HCT116 (cell line): Measurements from ENCODE around the gene ONECUT3. TPM values are rescaled to one million over a fixed set of nuclear protein-coding genes. Genes with fewer than 3 reads are reported as not detected.

Source experiments
- ATAC-seq: fragments of 200-7000 bp; cut with Tn5 transposase; 2 replicates; pipeline ENCODE4 v1.9.1; 2020; ENCODE audit warnings: mild to moderate bottlenecking, moderate library complexity
- BruUV-seq: library from RNA; stranded (reverse); fragments of 400-500 nt; replicated peaks from 2 replicates; lab custom pipeline; 2021; lab: Mats Ljungman, UMichigan
- CTCF ChIA-PET: fragments of 300-600 bp; sonication (Branson Sonifier 250); formaldehyde crosslinking; loops from one replicate; lab custom pipeline; 2021; ENCODE audit warnings: antibody characterized with exemption; lab: Charles Lee
- POLR2A ChIA-PET: fragments of 300-600, 350-600 bp; sonication (Branson Sonifier 250); formaldehyde crosslinking; loops from one replicate; lab custom pipeline; 2021; ENCODE audit warnings: antibody characterized with exemption; lab: Charles Lee
- RAD21 ChIA-PET, 2 experiments: fragments of 300-600 bp; sonication (Branson Sonifier 250); formaldehyde crosslinking; loops; one replicate each; lab custom pipeline; 2023; ENCODE audit warnings: low total read pairs in 2 of 2; ENCODE audit not compliant: uncharacterized antibody in 2 of 2, unreplicated experiment in 2 of 2, low non-redundant PET in 1 of 2; lab: Charles Lee
- DNase-seq: peaks from one replicate; pipeline ENCODE4 v3.0.0-alpha.2; 2010; ENCODE audit warnings: low read depth, low spot score
- H2AFZ ChIP-seq: fragments of 200-600 bp; shearing (Covaris generic), sonication (generic); 2 replicates; pipeline ENCODE4 v1.6.1; 2017; ENCODE audit warnings: low read depth, mixed run types, mixed read lengths, antibody characterized with exemption, low read length; ENCODE audit not compliant: poor library complexity, severe bottlenecking
- H3K27ac ChIP-seq: 2 replicates; pipeline ENCODE4 v1.5.1; 2012; ENCODE audit warnings: low read depth, low read length
- H3K27me3 ChIP-seq: fragments of 200-600 bp; sonication (generic); 2 replicates; pipeline ENCODE4 v1.6.1; 2016; ENCODE audit warnings: mixed run types, low read length, mixed read lengths; ENCODE audit not compliant: insufficient read depth
- H3K36me3 ChIP-seq, 2 experiments: fragments of 200-500 bp in 1 of 2; fragments of 200-600 bp in 1 of 2; sonication (Bioruptor generic) in 1 of 2; sonication (generic) in 1 of 2; 2 replicates each; pipeline versions ENCODE4 v1.5.1 to v1.6.1; 2014 to 2016; ENCODE audit warnings: low read length in 2 of 2, inconsistent platforms in 1 of 2, mixed read lengths in 1 of 2, mixed run types in 1 of 2; ENCODE audit not compliant: insufficient read depth in 2 of 2, control insufficient read depth in 1 of 2
- H3K4me1 ChIP-seq, 2 experiments: fragments of 200-600 bp in 1 of 2; sonication (generic) in 1 of 2; 2 replicates each; pipeline versions ENCODE4 v1.5.1 to v1.6.1; 2012 to 2017; ENCODE audit warnings: low read length in 2 of 2, inconsistent platforms in 1 of 2, mild to moderate bottlenecking in 1 of 2, mixed read lengths in 1 of 2, mixed run types in 1 of 2, moderate library complexity in 1 of 2; ENCODE audit not compliant: insufficient read depth in 2 of 2, control insufficient read depth in 1 of 2
- H3K4me2 ChIP-seq: fragments of 200-600 bp; sonication (generic); 2 replicates; pipeline ENCODE4 v1.6.1; 2017; ENCODE audit warnings: mixed run types, low read length, mixed read lengths
- H3K4me3 ChIP-seq, 2 experiments: fragments of 200-600 bp in 1 of 2; sonication (generic) in 1 of 2; replicated peaks in 1 of 2; 2 replicates each; pipeline ENCODE4 v1.5.1; 2011 to 2016; ENCODE audit warnings: low read length in 2 of 2, control low read depth in 1 of 2, low read depth in 1 of 2, mild to moderate bottlenecking in 1 of 2, mixed read lengths in 1 of 2, mixed run types in 1 of 2
- H3K79me2 ChIP-seq: fragments of 200-600 bp; sonication (generic); 2 replicates; pipeline ENCODE4 v1.6.1; 2017; ENCODE audit warnings: mild to moderate bottlenecking, mixed run types, low read length, moderate library complexity, mixed read lengths; ENCODE audit not compliant: insufficient read depth
- H3K9ac ChIP-seq: fragments of 200-600 bp; sonication (generic); 2 replicates; pipeline ENCODE4 v1.6.1; 2016; ENCODE audit warnings: low read length, mixed read lengths
- H3K9me2 ChIP-seq: fragments of 200-600 bp; sonication (generic), shearing (Covaris generic); 2 replicates; pipeline ENCODE4 v1.6.1; 2017; ENCODE audit warnings: mixed run types, mild to moderate bottlenecking, moderate library complexity; ENCODE audit not compliant: insufficient read depth
- H3K9me3 ChIP-seq, 2 experiments: fragments of 200-500 bp in 1 of 2; fragments of 200-600 bp in 1 of 2; sonication (Bioruptor generic) in 1 of 2; sonication (generic) in 1 of 2; 2 replicates each; pipeline ENCODE4 v1.6.1; 2014 to 2017; ENCODE audit warnings: low read length in 2 of 2, mixed read lengths in 2 of 2, inconsistent platforms in 1 of 2, low read depth in 1 of 2, mild to moderate bottlenecking in 1 of 2, mixed run types in 1 of 2, moderate library complexity in 1 of 2; ENCODE audit not compliant: control insufficient read depth in 1 of 2, insufficient read depth in 1 of 2
- H4K20me1 ChIP-seq: fragments of 200-600 bp; sonication (generic), shearing (Covaris generic); 2 replicates; pipeline ENCODE4 v1.6.1; 2017; ENCODE audit warnings: mixed run types, mild to moderate bottlenecking, moderate library complexity; ENCODE audit not compliant: insufficient read depth
- JUND ChIP-seq: IDR thresholded peaks from 2 replicates; pipeline ENCODE4 v1.6.1; 2012
- MAX ChIP-seq: IDR thresholded peaks from 2 replicates; pipeline ENCODE4 v1.6.1; 2012
- POLR2AphosphoS5 ChIP-seq: IDR thresholded peaks from 2 replicates; pipeline ENCODE4 v1.6.1; 2011; ENCODE audit warnings: mild to moderate bottlenecking, low read depth, low read length, moderate library complexity
- SIN3A ChIP-seq: IDR thresholded peaks from 2 replicates; pipeline ENCODE4 v1.6.1; 2012; ENCODE audit warnings: low read depth
- SP1 ChIP-seq: IDR thresholded peaks from 2 replicates; pipeline ENCODE4 v1.6.1; 2012; ENCODE audit warnings: low read depth
- ZBTB33 ChIP-seq: IDR thresholded peaks from 2 replicates; pipeline ENCODE4 v1.6.1; 2011; ENCODE audit warnings: mild to moderate bottlenecking, low read length, moderate library complexity; ENCODE audit not compliant: insufficient replicate concordance; ENCODE audit errors: extremely low read depth
- intact Hi-C: fragments of 100-400 bp; cut with micrococcal nuclease; formaldehyde crosslinking; loops from 2 replicates; pipeline ENCODE4 v1.10.0; 2022
- total RNA-seq: library from RNA; stranded (reverse); gene quantifications from one replicate; pipeline ENCODE4 v1.2.1, GENCODE V29; 2021; ENCODE audit not compliant: unreplicated experiment

Gene ONECUT3
- total RNA-seq, 1 experiment from 2014 or later, result 22.1 TPM

GRCh38 chr19:1777149-1777548 is 23.8 kb downstream of the ONECUT3 start:
- no peaks in the 10 kb centered on the region for H3K36me3 ChIP-seq
- H3K4me1 ChIP-seq, result peaks cover 16 to 30% of the 10 kb centered on the region in 2 experiments
- H3K9me2 ChIP-seq, result no peaks in the 10 kb centered on the region
- intact Hi-C loops, result no loop called here
- no peak for DNase-seq
- no peak overlapping the region for H2AFZ ChIP-seq
- H4K20me1 ChIP-seq, result no peaks in the 10 kb centered on the region
- POLR2A ChIA-PET, result no interaction called here
- no peak overlapping the region for H3K4me3 ChIP-seq
- H3K79me2 ChIP-seq, result no peaks in the 10 kb centered on the region
- TSS peak; percentile 52 for BruUV-seq
- no peak for ATAC-seq
- TF ChIP-seq SIN3A (peak; percentile 71), MAX (peak; percentile 44; the same call in 1 of the 2 replicates), POLR2AphosphoS5 (peak; percentile 79), ZBTB33 (no peak), JUND (peak; percentile 39), SP1 (peak; percentile 33; the same call in 1 of the 2 replicates)
- TF ChIP-seq, all 23 proteins: peak for 5
- peaks cover 0 to 8% of the 10 kb centered on the region in 2 experiments; a peak in 1 of 4 replicates for H3K9me3 ChIP-seq
- CTCF ChIA-PET, result interaction anchor here (0.7 to 1.1 kb wide), 2 partner anchors 9 to 746 kb away, joined by 5 read pairs; no protein-coding TSS in a partner anchor
- H3K27me3 ChIP-seq, result no peaks in the 10 kb centered on the region
- RAD21 ChIA-PET, result no interaction called here
- H3K4me2 ChIP-seq, result no peak overlapping the region
- H3K9ac ChIP-seq, result no peak overlapping the region
- H3K27ac ChIP-seq, result no peak overlapping the region

GRCh38 chr19:1779574-1779973 is 26.3 kb downstream of the ONECUT3 start:
- Histone ChIP-seq H3K4me2 (no peak overlapping the region), H4K20me1 (no peaks in the 10 kb centered on the region), H3K4me3 (no peak overlapping the region), H3K9me2 (no peaks in the 10 kb centered on the region), H3K9me3 (peaks cover 0 to 12% of the 10 kb centered on the region in 2 experiments; a peak in 1 of 4 replicates), H3K27ac (no peak overlapping the region), H3K36me3 (no peaks in the 10 kb centered on the region), H2AFZ (no peak overlapping the region), H3K27me3 (no peaks in the 10 kb centered on the region), H3K79me2 (no peaks in the 10 kb centered on the region), H3K4me1 (peaks cover 0 to 6% of the 10 kb centered on the region in 2 experiments; a peak in 2 of 4 replicates), H3K9ac (no peak overlapping the region)
- BruUV-seq, result no TSS peak
- ATAC-seq, result no peak
- POLR2A ChIA-PET, result no interaction called here
- intact Hi-C loops, result no loop called here
- CTCF ChIA-PET, result no interaction called here
- RAD21 ChIA-PET, result no interaction called here
- peak; percentile 23; the same call in 1 of the 2 replicates for TF ChIP-seq POLR2AphosphoS5
- TF ChIP-seq SP1, result no peak
- no peak for DNase-seq
